ENCODE data around the gene CACHD1. TPM values are rescaled to one million over a fixed set of nuclear protein-coding genes. Genes with fewer than 3 reads are reported as not detected.

CACHD1 gene
- total and polyA plus RNA-seq, 4 donors = 4.7 to 49.6 (median 12.5) TPM

GRCh38 chr1:64474665-64475439, 4.9 kb downstream of the CACHD1 start:
- peaks cover 12 to 67% (median 27%) of the 10 kb centered on the region in 5 donors for H3K4me1 ChIP-seq (ENCODE audit: control insufficient read depth in 5 of 5, insufficient read depth in 5 of 5, low read length in 5 of 5)
- peaks cover 0 to 2% (median 0%) of the 10 kb centered on the region in 3 donors for H3K27me3 ChIP-seq (ENCODE audit: control insufficient read depth in 3 of 3, insufficient read depth in 3 of 3, low read length in 2 of 3)
- DNase-seq (peak in 2 of 3 donors; percentile 44 to 62), ATAC-seq (ENCODE audit: insufficient read depth, low FRiP score) (no peak)
- no peaks in the 10 kb centered on the region for H3K36me3 ChIP-seq (ENCODE audit: control insufficient read depth in 4 of 4, insufficient read depth in 4 of 4, low read length in 4 of 4)
- no peaks in the 10 kb centered on the region for H3K9me3 ChIP-seq (ENCODE audit: control insufficient read depth in 4 of 4, insufficient read depth in 3 of 4, low read length in 3 of 4)
- TF ChIP-seq, protein P1, sequence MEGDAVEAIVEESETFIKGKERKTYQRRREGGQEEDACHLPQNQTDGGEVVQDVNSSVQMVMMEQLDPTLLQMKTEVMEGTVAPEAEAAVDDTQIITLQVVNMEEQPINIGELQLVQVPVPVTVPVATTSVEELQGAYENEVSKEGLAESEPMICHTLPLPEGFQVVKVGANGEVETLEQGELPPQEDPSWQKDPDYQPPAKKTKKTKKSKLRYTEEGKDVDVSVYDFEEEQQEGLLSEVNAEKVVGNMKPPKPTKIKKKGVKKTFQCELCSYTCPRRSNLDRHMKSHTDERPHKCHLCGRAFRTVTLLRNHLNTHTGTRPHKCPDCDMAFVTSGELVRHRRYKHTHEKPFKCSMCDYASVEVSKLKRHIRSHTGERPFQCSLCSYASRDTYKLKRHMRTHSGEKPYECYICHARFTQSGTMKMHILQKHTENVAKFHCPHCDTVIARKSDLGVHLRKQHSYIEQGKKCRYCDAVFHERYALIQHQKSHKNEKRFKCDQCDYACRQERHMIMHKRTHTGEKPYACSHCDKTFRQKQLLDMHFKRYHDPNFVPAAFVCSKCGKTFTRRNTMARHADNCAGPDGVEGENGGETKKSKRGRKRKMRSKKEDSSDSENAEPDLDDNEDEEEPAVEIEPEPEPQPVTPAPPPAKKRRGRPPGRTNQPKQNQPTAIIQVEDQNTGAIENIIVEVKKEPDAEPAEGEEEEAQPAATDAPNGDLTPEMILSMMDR (IDR thresholded peaks at IDR 0.05; ENCODE audit: control extremely low read depth, extremely low read depth) = no peak
- H3K27ac ChIP-seq (ENCODE audit: low read depth in 1 of 2, low read length in 1 of 2) = peak overlapping the region in 1 of 2 donors; percentile 56
- no peak overlapping the region for H3K9ac ChIP-seq (ENCODE audit: insufficient read depth in 1 of 2, low read length in 2 of 2)
- H3K4me3 ChIP-seq = no peak overlapping the region
- 75 to 86% methylated on average over 2 of the region's 2 CpGs for WGBS, 2 donors

DNA sequence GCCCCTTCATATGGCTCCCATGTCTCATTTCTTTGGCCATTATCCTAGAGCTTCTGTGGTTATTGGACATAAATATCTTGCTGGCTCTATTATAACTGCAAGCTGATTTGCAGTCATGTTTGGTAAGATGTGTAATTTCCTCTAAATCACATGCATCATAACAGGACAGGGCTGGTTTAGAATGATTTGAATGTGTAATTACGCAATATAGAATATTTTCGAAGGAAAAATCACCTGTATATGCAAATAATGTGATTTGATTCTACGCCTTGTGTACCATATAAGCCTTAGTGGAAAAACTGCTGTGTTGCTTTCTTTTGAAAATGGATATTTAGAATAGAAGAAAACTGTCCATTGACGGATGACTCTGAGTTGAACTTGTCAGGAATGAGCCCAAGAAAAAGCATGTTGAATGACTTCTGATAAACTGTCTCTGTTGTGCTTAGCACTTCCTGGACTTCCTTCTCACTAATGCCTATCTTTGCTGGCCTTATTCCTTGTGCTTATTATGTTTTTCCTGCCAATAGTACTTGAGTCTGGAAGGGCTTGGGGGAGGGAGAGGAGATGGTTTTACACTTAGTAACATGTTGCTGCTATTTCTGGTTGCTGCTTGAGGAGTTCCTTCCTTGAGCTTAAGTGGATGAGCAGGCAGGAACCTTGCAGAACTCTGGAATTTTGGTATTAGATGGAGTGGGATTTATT, 6.5 kb downstream of the CACHD1 start:
- ATAC-seq (ENCODE audit: insufficient read depth, low FRiP score) (peak; percentile 64), DNase-seq (peak; percentile 52 to 97 (median 92))
- H3K36me3 ChIP-seq (ENCODE audit: control insufficient read depth in 4 of 4, insufficient read depth in 4 of 4, low read length in 4 of 4) = no peaks in the 10 kb centered on the region
- 32 to 56% methylated on average over 4 of the region's 4 CpGs for WGBS, 2 donors
- no peaks in the 10 kb centered on the region for H3K9me3 ChIP-seq (ENCODE audit: control insufficient read depth in 4 of 4, insufficient read depth in 3 of 4, low read length in 3 of 4)
- peak overlapping the region; percentile 43 to 68 for H3K27ac ChIP-seq (ENCODE audit: low read depth in 1 of 2, low read length in 1 of 2)
- TF ChIP-seq, protein P1 (IDR thresholded peaks at IDR 0.05; ENCODE audit: control extremely low read depth, extremely low read depth) = no peak
- H3K9ac ChIP-seq (ENCODE audit: insufficient read depth in 1 of 2, low read length in 2 of 2) = no peak overlapping the region
- H3K4me3 ChIP-seq = no peak overlapping the region
- H3K4me1 ChIP-seq (ENCODE audit: control insufficient read depth in 5 of 5, insufficient read depth in 5 of 5, low read length in 5 of 5) = peaks cover 14 to 80% (median 31%) of the 10 kb centered on the region in 5 donors
- H3K27me3 ChIP-seq (ENCODE audit: control insufficient read depth in 3 of 3, insufficient read depth in 3 of 3, low read length in 2 of 3) = peaks cover 0 to 2% (median 0%) of the 10 kb centered on the region in 3 donors

DNA sequence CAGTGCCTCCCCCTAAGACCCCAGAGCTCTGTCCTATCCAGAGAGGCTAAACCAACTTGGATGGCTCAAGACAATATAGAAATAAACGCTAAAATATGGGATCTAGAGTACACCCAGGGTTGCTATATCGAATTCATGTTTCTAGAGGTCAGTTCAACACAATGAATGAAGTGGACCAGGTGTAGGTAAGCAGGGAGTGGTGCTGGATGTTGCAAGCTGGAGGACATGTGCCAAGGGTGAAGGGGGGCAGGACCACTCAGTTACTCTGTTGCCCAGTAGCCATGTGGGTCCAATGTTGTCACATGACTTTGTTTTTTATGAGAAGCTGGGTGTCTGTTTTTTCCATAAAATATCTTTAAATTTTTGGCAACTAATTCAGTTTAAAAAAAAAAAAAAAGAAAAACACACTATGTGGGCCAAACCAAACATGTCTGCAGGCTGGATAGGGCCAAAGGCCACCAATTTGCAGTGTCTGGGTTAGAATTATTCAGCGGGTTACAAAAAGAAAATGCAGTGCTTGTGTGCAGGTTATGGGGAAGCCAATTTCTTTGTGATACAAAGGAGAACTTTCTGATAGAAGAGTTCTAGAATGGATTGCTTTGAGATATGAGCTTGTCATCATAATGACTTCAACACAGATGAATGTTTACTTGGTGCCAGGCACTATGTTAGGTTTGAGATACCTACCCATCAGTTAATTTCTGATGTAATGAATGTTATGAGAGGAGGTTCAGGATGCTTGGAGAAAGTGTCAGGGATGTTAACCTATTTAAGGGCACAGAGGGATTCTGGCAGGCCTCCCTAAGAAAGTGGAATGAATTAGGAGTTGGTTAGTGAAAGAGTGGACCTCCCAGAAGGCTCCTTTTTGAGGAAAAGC, 8.9 kb downstream of the CACHD1 start:
- peaks cover 0 to 2% (median 0%) of the 10 kb centered on the region in 3 donors for H3K27me3 ChIP-seq (ENCODE audit: control insufficient read depth in 3 of 3, insufficient read depth in 3 of 3, low read length in 2 of 3)
- H3K9ac ChIP-seq (ENCODE audit: insufficient read depth in 1 of 2, low read length in 2 of 2) = no peak overlapping the region
- DNase-seq = no peak
- no peaks in the 10 kb centered on the region for H3K9me3 ChIP-seq (ENCODE audit: control insufficient read depth in 4 of 4, insufficient read depth in 3 of 4, low read length in 3 of 4)
- no peak for ATAC-seq (ENCODE audit: insufficient read depth, low FRiP score)
- TF ChIP-seq, protein P1 (IDR thresholded peaks at IDR 0.05; ENCODE audit: control extremely low read depth, extremely low read depth) = no peak
- H3K27ac ChIP-seq (ENCODE audit: low read depth in 1 of 2, low read length in 1 of 2) = no peak overlapping the region
- H3K4me3 ChIP-seq = no peak overlapping the region
- H3K4me1 ChIP-seq (ENCODE audit: control insufficient read depth in 5 of 5, insufficient read depth in 5 of 5, low read length in 5 of 5) = peaks cover 16 to 78% (median 46%) of the 10 kb centered on the region in 5 donors
- 80 to 93% methylated on average over 3 of the region's 3 CpGs for whole genome bisulfite sequencing, 2 donors
- no peaks in the 10 kb centered on the region for H3K36me3 ChIP-seq (ENCODE audit: control insufficient read depth in 4 of 4, insufficient read depth in 4 of 4, low read length in 4 of 4)

All from lung (tissue), 12 donors.